Ishikawa (cell line): ENCODE results near the gene RELB.

Source experiments
- CEBPB ChIP-seq: IDR thresholded peaks from 2 replicates; pipeline ENCODE4 v1.6.1; 2012
- CREB1 ChIP-seq: IDR thresholded peaks from 2 replicates; pipeline ENCODE4 v1.6.1; 2012; ENCODE audit warnings: low read depth
- EGR1 ChIP-seq: IDR thresholded peaks from 2 replicates; pipeline ENCODE4 v1.6.1; 2012
- EP300 ChIP-seq: IDR thresholded peaks from 2 replicates; pipeline ENCODE4 v1.6.1; 2012; ENCODE audit warnings: borderline replicate concordance
- FOXM1 ChIP-seq: IDR thresholded peaks from 2 replicates; pipeline ENCODE4 v1.6.1; 2012; ENCODE audit warnings: low read depth, borderline replicate concordance
- MAX ChIP-seq: IDR thresholded peaks from 2 replicates; pipeline ENCODE4 v1.6.1; 2012
- NFIC ChIP-seq: IDR thresholded peaks from 2 replicates; pipeline ENCODE4 v1.6.1; 2012
- RAD21 ChIP-seq: IDR thresholded peaks from 2 replicates; pipeline ENCODE4 v1.6.1; 2012; ENCODE audit warnings: low read depth
- REST ChIP-seq: IDR thresholded peaks from 2 replicates; pipeline ENCODE4 v1.6.1; 2012; ENCODE audit warnings: low read depth, mild to moderate bottlenecking
- TAF1 ChIP-seq: IDR thresholded peaks from 2 replicates; pipeline ENCODE4 v1.6.1; 2012; ENCODE audit warnings: low read depth, mild to moderate bottlenecking
- TCF12 ChIP-seq: IDR thresholded peaks from 2 replicates; pipeline ENCODE4 v1.6.1; 2012; ENCODE audit warnings: low read depth
- TEAD4 ChIP-seq: IDR thresholded peaks from 2 replicates; pipeline ENCODE4 v1.6.1; 2012
- USF1 ChIP-seq: IDR thresholded peaks from 2 replicates; pipeline ENCODE4 v1.6.1; 2012
- YY1 ChIP-seq: IDR thresholded peaks from 2 replicates; pipeline ENCODE4 v1.6.1; 2012; ENCODE audit warnings: low read depth
- ZBTB7A ChIP-seq: IDR thresholded peaks from 2 replicates; pipeline ENCODE4 v1.6.1; 2012; ENCODE audit warnings: low read depth

The RELB gene

GRCh38 chr19:45079911-45080370 is 78.7 kb downstream of the RELB start:
- no peak for TF ChIP-seq RAD21
- no peak for TF ChIP-seq FOXM1
- TF ChIP-seq REST: no peak
- no peak for TF ChIP-seq EGR1
- TF ChIP-seq USF1: no peak
- no peak for TF ChIP-seq TAF1
- no peak for TF ChIP-seq MAX
- no peak for TF ChIP-seq CEBPB
- no peak for TF ChIP-seq YY1
- TF ChIP-seq TEAD4: no peak
- no peak for TF ChIP-seq NFIC
- TF ChIP-seq TCF12: no peak
- TF ChIP-seq ZBTB7A: no peak
- TF ChIP-seq CREB1: no peak
- no peak for TF ChIP-seq EP300

- TF ChIP-seq RAD21 (no peak), CEBPB (no peak), ZBTB7A (no peak), TEAD4 (no peak), USF1 (no peak), EGR1 (no peak)
These were observed 80.9 kb downstream of the RELB start for GRCh38 chr19:45082170-45082569.

GRCh38 chr19:45086480-45086879 is 85.2 kb downstream of the RELB start:
- TF ChIP-seq MAX: no peak

- no peak for TF ChIP-seq ZBTB7A
- TF ChIP-seq YY1: no peak
- TF ChIP-seq TEAD4: no peak
- no peak for TF ChIP-seq TCF12
- no peak for TF ChIP-seq CREB1
- no peak for TF ChIP-seq TAF1
- TF ChIP-seq RAD21: no peak
- TF ChIP-seq REST: no peak
- TF ChIP-seq EGR1: no peak
- TF ChIP-seq MAX: no peak
- no peak for TF ChIP-seq CEBPB
- TF ChIP-seq FOXM1: no peak
- TF ChIP-seq NFIC: no peak
- no peak for TF ChIP-seq USF1
- no peak for TF ChIP-seq EP300
These were observed 86.3 kb downstream of the RELB start for GRCh38 chr19:45087531-45087930.
